GM18526 (cell line): ENCODE data around the gene TXNIP.
A peak's percentile ranks its signal among the peaks of the same experiment; 100 is the strongest.

Experiments used
- POLR2A ChIP-seq: IDR thresholded peaks from 3 replicates; pipeline ENCODE4 v1.6.1; 2011; ENCODE audit not compliant: insufficient read length; ENCODE audit errors: extremely low read depth

TXNIP gene

GRCh38 chr1:145962157-145963102 lies 33.9 kb downstream of the TXNIP start:
- no peak for TF ChIP-seq POLR2A

- TF ChIP-seq POLR2A = no peak
Measured at GRCh38 chr1:145961425-145962156, 34.8 kb downstream of the TXNIP start.

- TF ChIP-seq POLR2A = no peak
Measured at GRCh38 chr1:145961109-145961424, 35.3 kb downstream of the TXNIP start.

- no peak for TF ChIP-seq POLR2A
Measured at GRCh38 chr1:145960468-145961108, 35.8 kb downstream of the TXNIP start.

- TF ChIP-seq POLR2A = no peak
Measured at GRCh38 chr1:145959957-145960467, 36.4 kb downstream of the TXNIP start.

- no peak for TF ChIP-seq POLR2A
Measured at GRCh38 chr1:145959333-145959732, 37.0 kb downstream of the TXNIP start.

GRCh38 chr1:145958734-145959133 lies 37.6 kb downstream of the TXNIP start:
- no peak for TF ChIP-seq POLR2A

GRCh38 chr1:145957443-145958319 lies 38.7 kb downstream of the TXNIP start, which contains the start of gene LIX1L:
TSS of gene LIX1L (minus strand) at chr1:145958017. CDS start at chr1:145957927, 90 bp downstream.
- TF ChIP-seq POLR2A = peak; percentile 77

- no peak for TF ChIP-seq POLR2A
Measured at GRCh38 chr1:145956781-145957442, 39.5 kb downstream of the TXNIP start.

- no peak for TF ChIP-seq POLR2A
Measured at GRCh38 chr1:145956361-145956760, 40.0 kb downstream of the TXNIP start.

- no peak for TF ChIP-seq POLR2A
Measured at GRCh38 chr1:145955436-145955835, 40.9 kb downstream of the TXNIP start.

GRCh38 chr1:145953861-145954260 lies 42.5 kb downstream of the TXNIP start:
- no peak for TF ChIP-seq POLR2A

- TF ChIP-seq POLR2A = no peak
Measured at GRCh38 chr1:145952903-145953302, 43.5 kb downstream of the TXNIP start.

- no peak for TF ChIP-seq POLR2A
Measured at GRCh38 chr1:145951526-145951925, 44.9 kb downstream of the TXNIP start.
